ENCODE data around the gene CHRDL2.

Gene CHRDL2

DNA sequence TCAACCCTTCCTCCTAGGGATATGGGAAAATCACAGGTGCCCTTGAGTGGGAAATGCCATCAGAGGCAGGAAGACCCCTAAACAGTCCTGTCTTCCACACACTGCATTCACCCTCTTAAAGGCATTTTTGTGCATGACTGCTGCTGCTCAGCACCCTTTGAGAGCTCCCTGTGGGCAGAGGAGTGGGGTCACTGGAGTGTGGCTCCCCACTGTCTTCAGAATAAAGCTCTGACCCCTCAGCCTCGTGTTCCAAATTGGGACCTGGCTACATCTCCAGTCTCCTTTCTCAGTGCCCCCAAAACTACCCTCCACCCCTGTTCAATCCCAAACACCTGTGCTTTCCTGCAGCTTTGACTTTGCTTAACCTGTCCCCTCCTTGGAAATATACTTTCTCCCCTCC lies 46.6 kb downstream of the CHRDL2 start:
- no peak for DNase-seq

DNA sequence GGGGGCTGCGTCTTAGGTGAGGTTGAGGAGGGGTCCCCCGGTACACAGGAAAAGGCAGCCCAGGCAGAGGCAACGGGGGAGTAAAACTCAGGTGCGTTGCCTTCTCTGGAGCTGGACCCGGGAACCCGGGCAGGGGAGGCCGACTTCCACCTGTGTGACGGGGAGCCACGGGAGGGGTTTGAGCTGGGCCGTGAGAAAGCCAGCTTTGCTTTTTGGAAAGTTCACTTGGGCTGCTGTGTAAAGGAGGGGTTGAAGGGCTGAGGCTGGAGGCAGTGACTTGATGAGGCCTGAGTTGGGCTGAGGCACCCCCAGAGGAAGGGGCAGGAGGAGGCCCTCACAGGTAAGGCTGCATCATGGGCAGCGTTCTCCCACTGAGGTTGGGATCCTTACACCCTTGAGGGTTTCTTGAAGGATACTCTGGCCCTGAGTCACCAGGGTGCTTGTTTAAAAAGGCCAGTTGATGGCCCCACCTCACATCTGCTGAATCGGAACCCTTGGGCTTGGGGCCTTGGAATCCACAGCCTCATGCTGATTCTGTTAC lies 47.2 kb downstream of the CHRDL2 start:
- DNase-seq, result no peak

DNA sequence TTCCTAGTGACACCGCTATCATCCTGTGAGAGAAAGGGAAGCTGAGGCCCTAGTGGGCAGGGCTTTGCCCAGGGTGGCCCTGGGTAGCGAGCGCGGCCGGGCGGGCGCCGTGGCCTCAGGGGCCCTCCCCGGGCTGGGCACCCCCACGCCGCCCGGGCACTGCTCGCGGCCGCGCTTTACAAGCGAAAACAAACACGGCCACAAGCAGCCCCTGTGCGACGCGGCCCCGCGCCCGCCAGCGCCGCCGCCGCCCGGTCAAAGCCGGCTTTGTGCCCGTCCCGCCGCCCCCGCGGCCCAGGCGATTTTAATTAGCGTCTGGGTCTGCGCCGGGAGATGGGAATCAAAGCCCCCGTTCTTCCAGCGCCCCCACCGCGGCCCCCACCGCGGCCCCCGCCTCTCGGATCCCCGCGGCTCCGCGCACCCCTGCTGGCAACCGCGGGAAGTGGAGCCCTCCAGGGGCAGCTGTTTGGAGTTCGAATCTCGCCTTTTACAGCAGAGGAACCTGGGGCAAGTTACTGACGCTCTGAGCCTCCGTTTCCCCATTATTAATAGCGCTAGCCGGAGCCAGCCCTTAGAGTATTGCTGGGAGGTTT lies 47.9 kb downstream of the CHRDL2 start:
- no peak for DNase-seq

DNA sequence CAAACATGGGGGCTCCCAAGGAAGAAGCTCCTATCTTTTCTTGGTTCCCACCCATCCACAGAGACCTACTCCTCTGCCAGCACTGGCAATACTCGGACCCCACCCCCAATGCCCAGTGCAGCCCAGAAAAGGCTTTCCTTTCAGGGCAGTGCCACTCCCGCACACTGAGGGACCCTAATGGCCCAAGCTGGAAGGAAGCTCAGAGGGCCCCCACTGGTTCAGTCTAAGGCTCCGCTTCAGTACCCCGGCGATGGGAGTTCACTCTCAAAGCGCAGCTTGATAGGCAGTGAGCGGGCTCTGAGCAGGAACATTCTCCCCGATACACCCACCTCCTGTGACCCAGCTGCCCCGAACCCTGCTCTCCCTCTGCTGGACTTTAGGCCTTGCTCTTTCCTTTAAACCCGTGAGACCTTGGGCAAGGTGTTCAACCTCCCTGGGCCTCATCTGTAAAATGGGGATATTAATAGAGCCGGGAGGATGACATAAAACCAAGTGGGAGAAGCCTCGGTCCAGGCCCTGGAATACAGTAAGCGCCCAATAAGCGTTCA lies 48.4 kb downstream of the CHRDL2 start:
- no peak for DNase-seq

DNA sequence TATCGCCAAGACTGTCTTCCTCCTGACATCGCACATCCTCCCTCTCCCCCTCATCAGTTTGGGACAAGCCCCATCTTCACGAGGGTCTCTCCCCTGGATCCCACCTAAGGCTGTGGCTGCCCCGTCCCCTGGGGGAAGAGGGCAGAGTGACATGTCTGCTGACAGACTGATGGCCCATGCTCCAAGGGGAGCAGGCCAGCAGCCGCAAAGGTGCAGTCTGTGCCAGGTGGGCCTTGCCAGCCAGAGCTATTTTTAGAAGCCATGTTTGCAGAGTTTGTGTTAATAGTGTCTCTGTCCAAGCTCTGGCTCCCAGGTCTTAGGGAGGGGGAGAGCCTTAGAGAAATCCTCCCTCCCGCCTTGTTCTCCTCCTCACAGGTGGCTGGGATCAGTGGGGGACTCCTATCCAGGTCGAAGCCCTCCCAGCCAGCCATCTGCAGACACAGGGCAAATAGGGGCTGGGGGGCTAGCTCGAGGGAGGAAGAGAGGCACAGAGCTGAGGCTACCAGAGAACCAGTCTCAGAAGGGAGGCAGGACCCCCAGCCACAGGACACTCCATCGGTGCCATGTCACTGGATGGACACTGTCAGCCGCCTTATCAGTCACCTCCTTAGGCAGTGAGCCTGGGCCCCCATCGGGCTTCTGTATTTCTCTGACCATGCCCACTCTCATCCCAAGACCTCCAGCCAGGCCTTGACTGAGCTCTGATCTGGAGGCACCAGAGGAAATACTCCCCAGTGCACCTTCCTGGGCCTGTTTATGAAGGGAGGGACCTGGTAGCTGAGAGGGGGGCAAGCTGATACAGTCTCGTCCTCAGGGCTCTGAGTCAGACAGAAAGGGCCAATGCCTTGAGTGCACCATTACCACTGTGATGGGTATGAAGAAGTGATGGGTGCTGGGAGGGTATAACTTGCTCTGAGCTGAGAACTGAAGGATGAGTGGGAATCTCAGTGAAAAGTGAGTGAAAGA lies 49.3 kb downstream of the CHRDL2 start:
- no peak for DNase-seq

DNA sequence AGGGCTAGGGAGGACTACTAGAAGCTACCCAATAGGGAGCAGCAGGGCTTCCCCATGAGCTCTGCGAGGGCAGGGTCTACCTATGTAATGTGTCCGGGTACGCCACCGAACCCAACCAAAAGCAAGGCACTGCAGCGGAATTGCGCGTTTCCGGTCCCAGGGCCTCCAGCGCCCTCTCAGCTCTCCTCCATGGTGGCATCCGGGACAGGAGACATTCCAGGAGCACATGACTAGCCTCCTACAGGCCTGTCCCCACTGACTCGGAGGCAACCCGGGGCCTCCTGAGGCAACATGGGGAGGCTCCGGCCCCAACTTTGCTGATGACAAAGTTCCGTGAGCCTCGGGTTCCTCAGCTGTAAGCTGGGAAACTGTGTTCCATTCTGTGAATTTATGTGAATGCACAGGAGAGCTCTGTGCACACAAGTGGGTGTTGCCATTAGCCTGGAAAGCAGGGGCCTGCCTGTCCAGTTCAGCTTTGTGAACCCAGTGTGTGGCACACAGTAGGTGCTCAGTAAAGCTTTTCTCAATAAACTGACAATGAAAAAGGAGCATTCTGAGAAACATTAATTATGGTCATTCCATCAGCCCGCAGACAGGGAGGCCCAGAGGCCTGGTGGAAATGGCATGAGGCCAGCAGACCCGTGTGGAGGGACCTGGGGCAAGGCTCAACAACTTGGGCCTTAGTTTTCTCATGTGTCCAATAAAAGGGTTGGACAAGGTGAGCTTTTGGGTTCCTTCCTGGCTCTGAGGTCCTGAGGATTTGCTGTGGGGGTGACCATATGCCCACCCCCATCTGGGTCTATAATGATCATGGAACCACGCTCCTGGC lies 50.3 kb downstream of the CHRDL2 start:
- DNase-seq, result no peak

DNA sequence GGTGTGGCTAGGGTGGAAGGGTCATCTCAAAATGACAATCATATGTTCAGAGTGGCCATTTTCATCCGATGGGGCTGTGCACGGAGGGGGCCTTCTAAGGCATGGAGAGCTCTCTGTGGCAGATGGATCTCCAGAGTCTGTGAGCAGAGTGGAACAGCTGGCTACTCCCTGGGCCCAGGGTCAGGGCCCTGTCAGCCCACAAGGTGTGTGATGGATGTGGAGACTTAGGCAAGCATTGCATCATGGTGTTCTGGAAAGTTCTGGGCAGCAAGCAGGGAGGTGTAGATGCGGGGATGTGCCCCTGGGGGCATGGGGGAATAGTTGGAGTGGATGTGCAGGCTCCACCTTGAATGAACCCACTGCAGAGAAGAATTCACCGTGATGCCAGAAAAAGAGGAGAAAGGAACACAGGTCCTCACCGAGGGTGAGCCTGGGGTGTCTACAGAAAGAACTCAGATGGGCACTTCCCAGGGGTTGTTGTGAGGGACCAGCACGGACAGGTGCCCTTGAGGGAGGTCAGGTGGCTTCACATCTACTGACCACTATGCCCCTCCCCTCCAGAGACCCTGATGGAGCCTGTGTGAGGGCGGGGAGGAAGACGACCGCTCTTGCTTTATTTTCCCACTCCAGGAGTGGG lies 51.1 kb downstream of the CHRDL2 start:
- peak in 1 of 2 donors; percentile 3 for DNase-seq

DNA sequence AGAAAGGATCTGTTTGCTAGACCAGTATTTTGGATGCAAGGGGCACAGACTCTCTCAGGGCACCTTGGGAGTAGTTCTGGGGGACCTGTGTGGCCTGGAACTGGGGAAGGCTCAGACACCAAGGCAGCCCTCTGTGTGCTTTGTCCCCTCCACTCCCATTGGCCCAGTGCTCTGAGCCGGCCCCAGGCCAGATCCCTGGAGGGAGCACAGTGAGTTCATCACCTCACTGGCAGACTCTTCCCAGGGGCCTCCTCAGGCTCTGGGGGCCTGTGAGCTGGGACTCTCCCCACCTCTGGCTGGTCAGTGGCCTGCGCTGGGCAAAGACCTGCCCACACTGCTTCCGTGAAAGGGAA lies 51.7 kb downstream of the CHRDL2 start:
- no peak for DNase-seq

DNA sequence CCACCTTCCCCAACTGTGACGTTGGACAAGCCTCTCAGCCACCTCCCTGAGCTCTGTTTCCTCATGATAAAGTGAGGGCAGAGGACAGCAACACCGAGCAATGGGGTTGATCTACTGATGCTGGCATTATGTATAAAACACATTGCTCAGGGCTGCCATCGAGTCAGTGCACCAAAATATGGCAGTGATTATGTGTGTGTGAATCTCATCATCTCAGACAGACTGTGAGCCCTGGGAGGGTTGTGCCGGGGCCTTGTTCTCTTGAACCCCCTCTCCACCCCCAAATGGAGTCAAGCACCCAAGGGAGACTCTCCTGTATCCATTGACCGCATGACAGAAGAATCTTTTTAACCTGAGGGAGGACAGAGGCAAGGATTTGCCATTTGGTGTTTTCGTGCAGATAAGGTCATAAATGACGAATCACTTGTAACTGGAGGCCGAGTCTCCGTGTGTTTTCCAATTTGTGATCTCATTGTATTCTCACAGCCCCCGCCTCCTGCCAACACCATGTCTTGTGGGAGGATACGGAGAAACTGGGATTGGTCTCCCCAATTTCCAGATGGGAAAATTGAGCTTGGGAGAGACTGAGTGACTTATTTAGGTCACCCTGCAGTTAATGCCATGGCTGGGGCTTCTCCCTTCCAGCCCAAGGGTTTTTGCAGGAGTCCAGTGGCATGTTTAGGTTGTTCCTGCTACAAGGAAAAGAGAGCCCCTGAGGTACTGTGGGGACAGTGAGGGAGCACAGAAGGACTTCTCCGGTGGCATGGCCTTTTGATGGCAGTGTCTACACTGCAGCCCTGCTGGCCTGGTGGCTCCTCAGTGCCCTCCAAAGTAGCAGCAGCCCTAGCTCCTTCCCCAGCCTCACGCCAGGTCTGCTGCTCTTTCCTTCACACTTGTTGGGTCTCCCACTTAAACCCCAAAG lies 52.4 kb downstream of the CHRDL2 start:
- peak in 1 of 2 donors; percentile 9 for DNase-seq

DNA sequence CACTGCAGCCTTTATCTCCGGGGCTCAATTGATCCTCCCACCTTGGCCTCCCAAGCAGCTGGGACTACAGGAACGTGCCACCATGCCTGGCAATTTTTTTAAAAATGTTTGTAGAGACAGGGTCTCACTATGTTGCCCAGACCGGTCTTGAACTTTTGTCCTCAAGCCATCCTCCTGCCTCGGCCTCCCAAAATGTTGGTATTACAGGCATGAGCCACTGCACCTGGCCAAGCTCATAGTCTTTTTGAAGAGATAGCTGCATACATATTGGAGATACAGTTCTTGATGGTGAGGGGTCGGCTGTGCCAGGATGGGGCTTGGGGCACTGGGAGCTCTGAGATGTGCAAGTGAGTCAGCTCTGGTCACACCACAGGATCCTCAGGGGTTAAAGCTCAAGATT lies 53.2 kb downstream of the CHRDL2 start:
- no peak for DNase-seq

DNA sequence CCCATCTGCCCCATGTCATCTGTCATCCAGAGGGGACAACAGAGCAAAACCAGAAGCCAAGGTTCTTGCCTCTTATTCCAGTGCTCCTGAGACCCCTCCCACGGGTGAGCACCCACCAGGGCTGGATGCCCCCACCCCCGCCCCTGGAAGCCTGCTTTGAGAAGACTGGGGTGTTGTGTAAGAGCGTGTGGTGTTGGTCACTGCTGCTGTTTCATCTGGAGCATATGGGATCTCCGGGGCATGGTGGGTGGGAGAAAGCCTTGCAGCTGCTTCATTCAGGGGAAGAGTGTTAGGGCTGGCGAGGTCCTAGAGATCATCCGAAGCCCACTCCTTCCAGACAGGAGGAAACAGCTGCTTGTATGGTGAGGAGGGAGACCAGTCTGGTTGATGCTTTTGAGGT lies 54.1 kb downstream of the CHRDL2 start:
- DNase-seq, result peak in 1 of 2 donors; percentile 7

DNA sequence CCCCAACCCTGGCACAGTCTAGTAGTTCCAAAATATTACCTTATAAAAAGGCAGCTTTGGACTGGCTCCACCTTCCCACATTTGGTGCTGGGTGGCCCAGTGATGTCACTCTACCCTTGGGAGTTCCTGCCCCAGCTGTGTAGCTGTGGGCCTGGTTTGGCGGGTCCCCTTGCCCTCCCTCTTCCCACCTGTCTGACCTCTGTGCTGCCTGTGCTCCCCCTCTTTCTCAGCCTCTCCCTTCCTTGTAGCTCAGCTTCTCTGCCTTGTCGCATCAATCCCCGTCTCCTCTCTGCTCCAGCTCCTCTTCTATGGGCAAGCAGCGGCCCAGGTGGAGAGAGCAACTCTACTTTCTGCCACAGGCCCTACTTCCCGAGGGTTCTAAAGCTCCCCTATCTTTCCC lies 54.6 kb downstream of the CHRDL2 start:
- DNase-seq, result peak in 1 of 2 donors; percentile 3

DNA sequence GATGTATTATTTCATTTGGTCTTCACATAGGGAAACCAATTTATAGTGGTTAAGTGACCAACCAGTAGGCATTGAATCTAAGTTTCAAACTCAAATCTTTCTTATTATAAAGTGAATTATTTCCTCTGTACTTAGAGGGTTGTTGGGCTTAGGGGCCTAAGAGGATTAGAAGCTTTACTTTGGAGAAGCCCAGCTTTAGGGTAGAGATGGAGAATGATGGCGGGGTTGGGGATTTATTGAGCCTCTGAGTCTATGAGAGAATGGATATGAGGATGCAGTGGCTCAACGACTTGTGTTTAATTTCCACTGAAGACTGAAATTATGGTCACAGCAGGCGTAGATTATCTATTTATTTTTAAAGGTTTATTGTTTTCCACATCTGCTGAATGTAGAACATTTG lies 55.5 kb downstream of the CHRDL2 start:
- no peak for DNase-seq

DNA sequence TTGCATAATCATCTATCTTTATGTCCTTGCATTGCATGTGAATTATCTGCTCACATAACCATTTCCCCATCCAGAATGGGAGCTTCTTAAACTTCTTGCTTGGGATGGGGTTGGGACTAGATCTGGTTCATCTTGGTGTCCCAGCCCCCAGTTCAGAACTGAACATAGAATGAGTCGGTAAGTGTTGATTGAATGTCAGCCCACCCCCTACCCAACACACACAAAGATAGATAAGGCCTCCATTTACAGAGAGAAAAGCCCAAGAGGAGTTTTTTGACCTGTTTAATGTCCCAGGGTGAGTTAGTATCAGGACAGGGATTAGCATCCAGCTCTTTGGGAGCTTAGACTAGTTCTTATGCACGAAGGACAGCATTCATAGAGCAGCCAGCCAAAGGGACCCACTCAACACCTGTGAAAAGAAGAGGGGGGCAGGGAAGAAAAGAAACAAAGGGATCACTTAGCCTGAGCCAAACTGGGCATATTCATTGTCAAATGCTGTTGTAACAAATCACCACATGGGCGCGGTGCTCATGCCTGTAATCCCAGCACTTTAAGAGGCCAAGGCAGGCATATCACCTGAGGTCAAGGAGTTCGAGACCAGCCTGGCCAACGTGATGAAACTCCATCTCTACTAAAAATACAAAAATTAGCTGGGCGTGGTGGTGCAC lies 57.4 kb downstream of the CHRDL2 start:
- peak in 1 of 2 donors; percentile 2 for DNase-seq

DNA sequence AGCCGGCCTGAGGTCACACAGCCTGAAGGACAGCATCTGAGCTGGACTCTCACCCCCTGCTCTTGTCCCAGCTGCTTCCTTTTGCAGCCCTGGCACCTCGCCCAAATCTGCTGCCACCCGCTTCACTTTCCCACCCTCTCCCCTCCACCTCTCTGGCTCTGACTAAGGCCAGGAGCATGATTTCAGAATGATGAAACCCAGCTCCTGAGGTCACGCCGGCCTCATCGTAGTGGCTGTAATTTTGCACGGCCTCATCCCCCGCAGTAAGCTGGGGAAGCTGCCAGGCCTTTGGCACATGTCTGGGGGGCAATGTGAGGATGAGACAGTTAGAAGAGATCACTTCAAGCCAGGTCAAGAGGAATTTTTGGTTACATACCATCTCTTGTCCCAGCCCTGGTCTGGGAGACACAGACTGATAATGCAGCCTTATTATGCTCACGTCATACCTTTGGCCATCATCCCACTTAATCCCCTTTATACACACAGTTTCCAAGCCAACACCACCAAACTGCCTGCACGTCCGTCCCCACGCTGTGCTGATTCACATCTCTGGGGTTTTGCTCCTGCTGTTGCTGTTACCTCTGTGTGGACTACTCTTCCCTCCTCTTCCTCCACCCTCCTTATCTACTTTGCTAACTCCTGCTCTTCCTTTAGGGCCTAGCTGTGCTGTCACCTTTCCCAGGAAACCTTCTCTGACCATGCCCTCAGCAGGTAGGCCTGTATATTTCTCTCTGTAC lies 58.1 kb downstream of the CHRDL2 start:
- peak in 1 of 2 donors; percentile 10 for DNase-seq

DNA sequence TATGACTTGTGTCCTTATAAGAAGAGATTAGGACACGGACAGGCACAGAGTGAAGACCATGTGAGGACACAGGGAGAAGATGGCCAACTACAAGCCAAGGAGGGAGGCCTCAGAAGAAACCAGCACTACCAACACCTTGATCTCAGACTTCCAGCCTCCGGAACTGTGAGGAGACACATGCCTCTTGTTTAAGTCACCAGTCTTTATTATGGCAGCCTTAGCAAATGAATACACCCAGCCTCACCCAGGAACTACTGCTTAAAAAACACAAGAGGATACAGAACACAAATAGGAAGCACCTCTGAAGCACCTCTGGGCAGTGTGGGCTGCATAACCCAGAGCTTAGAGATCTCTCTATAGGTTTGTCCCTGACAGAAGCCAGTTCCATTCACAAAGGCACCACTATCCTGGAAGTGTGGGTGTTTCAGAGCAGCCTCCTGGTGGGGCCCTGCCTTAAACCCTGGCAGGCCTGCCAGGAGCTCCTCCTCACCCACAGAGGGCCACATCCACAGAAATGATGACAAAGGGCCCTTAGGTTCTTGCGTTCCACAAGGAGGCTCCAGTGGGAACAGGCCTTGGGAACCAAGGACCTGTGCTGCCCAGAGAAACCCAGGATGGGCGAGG lies 58.8 kb downstream of the CHRDL2 start:
- DNase-seq, result no peak

DNA sequence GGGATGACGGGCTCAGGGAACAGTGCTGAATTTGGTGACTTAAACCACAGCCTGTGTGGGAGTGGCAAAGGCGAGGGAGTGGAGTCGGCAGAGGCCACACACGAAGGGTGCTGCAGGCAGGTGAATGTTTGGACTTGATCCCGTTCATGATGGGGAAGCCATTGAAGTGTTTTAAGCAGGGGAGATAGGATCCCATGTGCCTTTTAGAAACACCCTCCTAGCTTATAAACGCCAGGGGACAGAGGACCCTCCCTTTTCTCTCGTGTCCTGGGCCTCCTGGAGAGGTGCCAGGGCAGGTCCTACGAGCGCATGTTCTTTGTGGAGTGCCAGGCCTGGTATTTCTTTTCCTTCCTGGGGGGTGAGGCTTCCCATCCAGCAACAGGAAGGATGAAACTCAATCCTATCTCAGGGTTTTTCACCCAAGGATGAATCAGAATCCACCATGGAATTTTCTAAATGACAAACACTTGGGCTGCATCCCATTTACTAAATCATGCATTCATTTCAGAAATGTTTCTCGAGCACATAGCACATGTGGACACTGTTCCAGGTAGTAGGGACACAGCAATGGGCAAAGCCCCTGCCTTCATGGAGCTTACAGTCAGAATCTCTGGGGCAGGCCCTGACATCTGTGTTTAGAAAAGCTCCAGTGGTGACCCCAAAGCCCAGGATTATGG lies 59.6 kb downstream of the CHRDL2 start:
- DNase-seq, result no peak

DNA sequence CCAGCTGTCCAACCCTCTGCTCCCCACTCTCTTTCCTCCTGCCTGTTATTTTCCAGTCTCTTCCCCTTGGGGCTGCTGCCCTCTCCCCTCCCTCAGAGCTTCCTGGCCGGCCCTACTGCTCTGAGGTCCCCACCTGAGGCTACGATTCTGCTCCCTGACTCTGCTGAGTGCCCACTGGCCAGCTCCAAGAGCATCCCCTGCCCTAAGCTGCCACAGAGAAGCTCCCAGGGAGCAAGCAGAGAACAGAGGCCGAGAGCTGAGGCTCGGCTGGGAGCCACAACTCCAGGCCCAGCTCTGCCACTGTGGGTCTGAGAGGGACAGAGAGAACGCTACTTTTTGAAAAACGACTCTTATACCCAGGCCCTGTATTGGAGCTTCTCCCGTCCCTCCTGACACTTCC lies 61.1 kb downstream of the CHRDL2 start:
- no peak for DNase-seq

Data from CD4-positive, alpha-beta T cell treated with Interleukin-4 for 1 hour (primary cell).